Head of caudate nucleus (tissue), 42 donors: Measurements from ENCODE around the gene INTS2.
"Not testable (repeated sequence)": the region's sequence is repeated elsewhere in the genome, so short reads cannot be mapped to it uniquely, and the experiment has no call there.

ENCODE experiments used
- DNase-seq, 42 donors: peaks; one replicate each; pipeline versions ENCODE4 v3.0.0 to v3.0.0-alpha.2; 2020 to 2021; ENCODE audit warnings: mixed read lengths in 7 of 42
- intact Hi-C: fragments of 100-400 bp; cut with DNase I; formaldehyde crosslinking; loops from one replicate; pipeline ENCODE4 v1.15.0; 2022

INTS2 gene

GRCh38 chr17:61833536-61834193 lies 94.1 kb downstream of the INTS2 start:
- intact Hi-C loops = no loop called here
- no peak for DNase-seq

- intact Hi-C loops = no loop called here
These were observed 95.3 kb downstream of the INTS2 start for GRCh38 chr17:61832463-61832862.

GRCh38 chr17:61831099-61831498 lies 96.7 kb downstream of the INTS2 start:
- no peak for DNase-seq
- intact Hi-C loops = no loop called here

More at GRCh38 chr17:61832463-61832862, 95.3 kb downstream of the INTS2 start:
- no peak for DNase-seq

- no peak for DNase-seq
- intact Hi-C loops = no loop called here
These were observed 99.1 kb downstream of the INTS2 start for GRCh38 chr17:61828694-61829093.

- intact Hi-C loops = no loop called here
These were observed 100.0 kb downstream of the INTS2 start for GRCh38 chr17:61827649-61828395.

GRCh38 chr17:61826866-61827265 lies 100.9 kb downstream of the INTS2 start:
- intact Hi-C loops, DNase-seq: not testable (repeated sequence)

More at GRCh38 chr17:61827649-61828395, 100.0 kb downstream of the INTS2 start:
- DNase-seq = no peak

GRCh38 chr17:61826198-61826597 lies 101.6 kb downstream of the INTS2 start:
- DNase-seq, intact Hi-C loops: not testable (repeated sequence)

- DNase-seq = no peak
- intact Hi-C loops = no loop called here
These were observed 102.2 kb downstream of the INTS2 start for GRCh38 chr17:61825448-61826137.

- no peak for DNase-seq
- intact Hi-C loops = no loop called here
These were observed 105.2 kb downstream of the INTS2 start for GRCh38 chr17:61822326-61823285.

GRCh38 chr17:61821655-61822054 lies 106.1 kb downstream of the INTS2 start:
- no peak for DNase-seq
- intact Hi-C loops = no loop called here

- intact Hi-C loops, DNase-seq: not testable (repeated sequence)
These were observed 108.5 kb downstream of the INTS2 start for GRCh38 chr17:61819265-61819664.

- DNase-seq = no peak
- intact Hi-C loops = no loop called here
These were observed 109.6 kb downstream of the INTS2 start for GRCh38 chr17:61818225-61818624.

- DNase-seq = no peak
- intact Hi-C loops = no loop called here
These were observed 110.3 kb downstream of the INTS2 start for GRCh38 chr17:61817452-61817851.

- intact Hi-C loops = no loop called here
- peak in 1 of 42 donors; percentile 18 for DNase-seq
These were observed 111.2 kb downstream of the INTS2 start for GRCh38 chr17:61816538-61816937.

GRCh38 chr17:61815863-61816503 lies 111.8 kb downstream of the INTS2 start:
- intact Hi-C loops = no loop called here
- no peak for DNase-seq
